Measurements from ENCODE around the gene HIF3A. TPM values are rescaled to one million over a fixed set of nuclear protein-coding genes. Genes with fewer than 3 reads are reported as not detected.

The HIF3A gene
- total RNA-seq, 1 experiment from 2014 or later = 31.9 TPM

- Histone ChIP-seq H3T11ph (ENCODE audit: low read length) (no peak overlapping the region), H4K5ac (ENCODE audit: insufficient read length, low read depth, low read length) (no peak overlapping the region)
- H3K4me1 Mint-ChIP-seq = peaks cover 24 to 40% of the 10 kb centered on the region in 2 experiments
Observed at GRCh38 chr19:46353730-46354528, 57.1 kb downstream of the HIF3A start.

More at GRCh38 chr19:46353730-46354528, 57.1 kb downstream of the HIF3A start:
- no peak overlapping the region; the same call in 1 of the 2 replicates for H3K14ac ChIP-seq (ENCODE audit: insufficient read depth, low read length)
- no peak overlapping the region for H2AK5ac ChIP-seq (ENCODE audit: insufficient read length, low read length)
- H2AFZ ChIP-seq (ENCODE audit: low read length) = no peak overlapping the region
- peaks cover 14 to 64% (median 63%) of the 10 kb centered on the region in 3 experiments for H3K36me3 Mint-ChIP-seq (ENCODE audit: insufficient read depth in 1 of 3, low read depth in 3 of 3)
- H3K27me3 Mint-ChIP-seq (ENCODE audit: low read depth) = no peaks in the 10 kb centered on the region
- no peak overlapping the region for H4K91ac ChIP-seq (ENCODE audit: insufficient read length, low read depth, low read length)
- no peak overlapping the region for H3K4me2 ChIP-seq (ENCODE audit: insufficient read depth, insufficient read length, low read length)
- H3K56ac ChIP-seq (ENCODE audit: insufficient read length, low read depth, low read length) = no peak overlapping the region
- peaks cover 8% of the 10 kb centered on the region; the same call in 1 of the 2 replicates for H3K79me2 ChIP-seq (ENCODE audit: insufficient read depth, low read length)
- no peak overlapping the region for H3K4ac ChIP-seq (ENCODE audit: low read depth, low read length)
- DNase-seq = no peak
- peaks cover 4% of the 10 kb centered on the region for H3K23me2 ChIP-seq (ENCODE audit: insufficient read length, low read depth, low read length, poor library complexity, severe bottlenecking)
- no peak overlapping the region for H3K4me3 Mint-ChIP-seq
- H3K27ac ChIP-seq (ENCODE audit: insufficient read length, low read depth, low read length) = no peak overlapping the region
- peaks cover 17% of the 10 kb centered on the region for H3K79me1 ChIP-seq (ENCODE audit: insufficient read depth, low read depth, low read length, poor library complexity, severe bottlenecking)
- no peak overlapping the region for H4K8ac ChIP-seq (replicated peaks; ENCODE audit: insufficient read length, low read depth, low read length)
- no peak overlapping the region for H3K9ac ChIP-seq (ENCODE audit: extremely low read depth, insufficient read length, low read length)
- no peak overlapping the region for H2BK120ac ChIP-seq (ENCODE audit: low read depth, low read length, poor library complexity, severe bottlenecking)
- no peak for TF ChIP-seq CTCF (conservative IDR thresholded peaks at IDR 0.05)
- H2BK12ac ChIP-seq (ENCODE audit: insufficient read length, low read depth, low read length) = no peak overlapping the region
- H3K27ac Mint-ChIP-seq = no peak overlapping the region; a peak in 1 of 7 replicates
- H3K9me3 ChIP-seq (ENCODE audit: control insufficient read depth, low read depth, low read length) = no peaks in the 10 kb centered on the region
- no peaks in the 10 kb centered on the region for H4K20me1 ChIP-seq (ENCODE audit: control insufficient read depth, insufficient read depth, insufficient read length)
- no peak overlapping the region for H2BK15ac ChIP-seq (ENCODE audit: low read depth, low read length)
- no peak overlapping the region for H2BK20ac ChIP-seq (ENCODE audit: low read depth, low read length, poor library complexity, severe bottlenecking)
- WGBS (ENCODE audit: extremely low coverage, insufficient read length, low lambda C conversion rate) = no CpG with 5 or more reads among the region's 28 CpGs
- H3K4me1 ChIP-seq (ENCODE audit: insufficient read depth, low read length) = peaks cover 3% of the 10 kb centered on the region; the same call in 1 of the 2 replicates
- no peak overlapping the region for H3K18ac ChIP-seq (ENCODE audit: insufficient read length, low read depth, low read length)
- H3K27me3 ChIP-seq (ENCODE audit: insufficient read depth, low read length) = no peaks in the 10 kb centered on the region
- H2BK5ac ChIP-seq (ENCODE audit: insufficient read length, low read length) = no peak overlapping the region
- H3K9me3 Mint-ChIP-seq = no peaks in the 10 kb centered on the region; a peak in 1 of 5 replicates
- no peak overlapping the region for H3K23ac ChIP-seq (ENCODE audit: insufficient read length, low read depth, low read length)

Measured in H9 (cell line).